ENCODE measurements around the gene PXYLP1.

PXYLP1 gene

GRCh38 chr3:141275511-141275910, 43.9 kb downstream of the PXYLP1 start:
- no peak for TF ChIP-seq CTCF (IDR thresholded peaks at IDR 0.05; ENCODE audit: unreplicated experiment in 3 of 3)
- H3K27ac Mint-ChIP-seq, result no peak overlapping the region
- no peaks in the 10 kb centered on the region for H3K4me1 Mint-ChIP-seq

GRCh38 chr3:141275973-141276372, 44.3 kb downstream of the PXYLP1 start:
- Mint-ChIP-seq H3K27ac (no peak overlapping the region), H3K9me3 (no peaks in the 10 kb centered on the region), H3K4me1 (no peaks in the 10 kb centered on the region), H3K4me3 (no peak overlapping the region), H3K27me3 (ENCODE audit: low read depth) (no peaks in the 10 kb centered on the region), H3K36me3 (ENCODE audit: low read depth) (peaks cover 6% of the 10 kb centered on the region)
- TF ChIP-seq CTCF (IDR thresholded peaks at IDR 0.05; ENCODE audit: unreplicated experiment in 3 of 3), result no peak

More at GRCh38 chr3:141275511-141275910, 43.9 kb downstream of the PXYLP1 start:
- H3K36me3 Mint-ChIP-seq (ENCODE audit: low read depth), result peaks cover 4% of the 10 kb centered on the region
- H3K9me3 Mint-ChIP-seq, result no peaks in the 10 kb centered on the region
- no peak overlapping the region for H3K4me3 Mint-ChIP-seq
- H3K27me3 Mint-ChIP-seq (ENCODE audit: low read depth), result no peaks in the 10 kb centered on the region

GRCh38 chr3:141276398-141276797, 44.8 kb downstream of the PXYLP1 start:
- Mint-ChIP-seq H3K36me3 (ENCODE audit: low read depth) (peaks cover 10% of the 10 kb centered on the region), H3K27ac (no peak overlapping the region), H3K27me3 (ENCODE audit: low read depth) (no peaks in the 10 kb centered on the region), H3K9me3 (no peaks in the 10 kb centered on the region), H3K4me1 (no peaks in the 10 kb centered on the region), H3K4me3 (no peak overlapping the region)
- no peak for TF ChIP-seq CTCF (IDR thresholded peaks at IDR 0.05; ENCODE audit: unreplicated experiment in 3 of 3)

- H3K27ac Mint-ChIP-seq, result no peak overlapping the region
- no peaks in the 10 kb centered on the region for H3K4me1 Mint-ChIP-seq
- no peaks in the 10 kb centered on the region for H3K9me3 Mint-ChIP-seq
- no peak for TF ChIP-seq CTCF (IDR thresholded peaks at IDR 0.05; ENCODE audit: unreplicated experiment in 3 of 3)
- no peaks in the 10 kb centered on the region for H3K27me3 Mint-ChIP-seq (ENCODE audit: low read depth)
- peaks cover 21% of the 10 kb centered on the region for H3K36me3 Mint-ChIP-seq (ENCODE audit: low read depth)
- H3K4me3 Mint-ChIP-seq, result no peak overlapping the region
These were observed 45.8 kb downstream of the PXYLP1 start for GRCh38 chr3:141277451-141277850.

- TF ChIP-seq CTCF (IDR thresholded peaks at IDR 0.05; ENCODE audit: unreplicated experiment in 3 of 3), result no peak
- no peak overlapping the region for H3K4me3 Mint-ChIP-seq
- no peaks in the 10 kb centered on the region for H3K4me1 Mint-ChIP-seq
- no peaks in the 10 kb centered on the region for H3K9me3 Mint-ChIP-seq
- peaks cover 27% of the 10 kb centered on the region for H3K36me3 Mint-ChIP-seq (ENCODE audit: low read depth)
- no peaks in the 10 kb centered on the region for H3K27me3 Mint-ChIP-seq (ENCODE audit: low read depth)
- peak overlapping the region in 1 of 3 experiments; percentile 19 for H3K27ac Mint-ChIP-seq
These were observed 46.8 kb downstream of the PXYLP1 start for GRCh38 chr3:141278196-141279076.

Measured in nephron (organoid).